Neural cell (in vitro differentiated cells): ENCODE results near the gene CYP26A1.

Source experiments
- EZH2 ChIP-seq: fragments of 200-600, 300-800 bp; shearing (Covaris generic), sonication (generic); IDR thresholded peaks from 2 replicates; pipeline ENCODE4 v1.6.1; 2014; ENCODE audit warnings: antibody characterized with exemption, low read length, borderline replicate concordance, mild to moderate bottlenecking; ENCODE audit not compliant: insufficient read depth, poor library complexity, severe bottlenecking
- POLR2AphosphoS5 ChIP-seq: IDR thresholded peaks from 2 replicates; pipeline ENCODE4 v1.6.1; 2012
- REST ChIP-seq: IDR thresholded peaks from 2 replicates; pipeline ENCODE4 v1.6.1; 2012; ENCODE audit warnings: borderline replicate concordance
- SMC3 ChIP-seq: fragments of 450-650 bp; conservative IDR thresholded peaks from 2 replicates; pipeline ENCODE4 v1.6.1; 2014; ENCODE audit warnings: antibody characterized with exemption, mild to moderate bottlenecking, moderate library complexity; ENCODE audit not compliant: poor library complexity
- TAF1 ChIP-seq: IDR thresholded peaks from 2 replicates; pipeline ENCODE4 v1.6.1; 2012; ENCODE audit warnings: low read depth
- TF ChIP-seq, protein P1 (sequence below): fragments of 450-650 bp; IDR thresholded peaks from 2 replicates; pipeline ENCODE4 v1.5.1; 2014; ENCODE audit warnings: antibody characterized with exemption, mild to moderate bottlenecking, moderate library complexity; ENCODE audit not compliant: poor library complexity, severe bottlenecking

- TF ChIP-seq, protein P1, sequence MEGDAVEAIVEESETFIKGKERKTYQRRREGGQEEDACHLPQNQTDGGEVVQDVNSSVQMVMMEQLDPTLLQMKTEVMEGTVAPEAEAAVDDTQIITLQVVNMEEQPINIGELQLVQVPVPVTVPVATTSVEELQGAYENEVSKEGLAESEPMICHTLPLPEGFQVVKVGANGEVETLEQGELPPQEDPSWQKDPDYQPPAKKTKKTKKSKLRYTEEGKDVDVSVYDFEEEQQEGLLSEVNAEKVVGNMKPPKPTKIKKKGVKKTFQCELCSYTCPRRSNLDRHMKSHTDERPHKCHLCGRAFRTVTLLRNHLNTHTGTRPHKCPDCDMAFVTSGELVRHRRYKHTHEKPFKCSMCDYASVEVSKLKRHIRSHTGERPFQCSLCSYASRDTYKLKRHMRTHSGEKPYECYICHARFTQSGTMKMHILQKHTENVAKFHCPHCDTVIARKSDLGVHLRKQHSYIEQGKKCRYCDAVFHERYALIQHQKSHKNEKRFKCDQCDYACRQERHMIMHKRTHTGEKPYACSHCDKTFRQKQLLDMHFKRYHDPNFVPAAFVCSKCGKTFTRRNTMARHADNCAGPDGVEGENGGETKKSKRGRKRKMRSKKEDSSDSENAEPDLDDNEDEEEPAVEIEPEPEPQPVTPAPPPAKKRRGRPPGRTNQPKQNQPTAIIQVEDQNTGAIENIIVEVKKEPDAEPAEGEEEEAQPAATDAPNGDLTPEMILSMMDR, result no peak
- no peak for TF ChIP-seq REST
- TF ChIP-seq EZH2, result no peak
- no peak for TF ChIP-seq POLR2AphosphoS5
- TF ChIP-seq SMC3, result no peak
- TF ChIP-seq TAF1, result no peak
Observed at GRCh38 chr10:93086289-93086688, 12.6 kb downstream of the CYP26A1 start.
